AG10803 (cell line): ENCODE data around the gene CLIC5.
A peak's percentile ranks its signal among the peaks of the same experiment; 100 is the strongest.

ENCODE experiments used
- DNase-seq: peaks from one replicate; pipeline ENCODE4 v3.0.0; 2010; ENCODE audit warnings: low read depth
- H3K4me3 ChIP-seq: 2 replicates; pipeline ENCODE4 v1.5.1; 2011; ENCODE audit warnings: mild to moderate bottlenecking, low read length, control low read depth
- CTCF ChIP-seq: conservative IDR thresholded peaks from 2 replicates; pipeline ENCODE4 v1.5.1; 2011; ENCODE audit warnings: mild to moderate bottlenecking, low read length, control low read depth, inconsistent platforms

CLIC5 gene

DNA sequence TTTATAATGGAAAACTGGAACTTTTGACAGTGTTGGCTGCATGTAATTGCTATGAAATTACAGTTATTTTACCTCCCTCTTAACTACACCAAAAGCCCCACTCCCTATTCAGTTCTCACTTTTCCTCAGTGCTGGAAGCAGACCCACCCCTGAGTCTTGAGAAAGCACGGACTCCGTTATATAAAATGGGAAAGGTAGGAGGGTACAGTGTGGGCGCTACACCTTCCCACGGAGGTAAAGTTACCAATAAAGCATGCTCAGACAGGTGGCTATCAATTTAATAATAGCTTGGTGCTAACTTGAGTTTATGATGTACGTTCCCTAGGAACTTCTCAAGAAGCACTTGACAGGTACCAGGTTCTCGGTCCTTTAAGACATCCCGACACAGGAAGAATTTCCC, 59.0 kb downstream of the CLIC5 start:
- DNase-seq = no peak
- no peak overlapping the region for H3K4me3 ChIP-seq
- TF ChIP-seq CTCF = no peak

- DNase-seq = no peak
- H3K4me3 ChIP-seq = no peak overlapping the region
- TF ChIP-seq CTCF = no peak
These were observed 59.5 kb downstream of the CLIC5 start for GRCh38 chr6:45956176-45956575.

DNA sequence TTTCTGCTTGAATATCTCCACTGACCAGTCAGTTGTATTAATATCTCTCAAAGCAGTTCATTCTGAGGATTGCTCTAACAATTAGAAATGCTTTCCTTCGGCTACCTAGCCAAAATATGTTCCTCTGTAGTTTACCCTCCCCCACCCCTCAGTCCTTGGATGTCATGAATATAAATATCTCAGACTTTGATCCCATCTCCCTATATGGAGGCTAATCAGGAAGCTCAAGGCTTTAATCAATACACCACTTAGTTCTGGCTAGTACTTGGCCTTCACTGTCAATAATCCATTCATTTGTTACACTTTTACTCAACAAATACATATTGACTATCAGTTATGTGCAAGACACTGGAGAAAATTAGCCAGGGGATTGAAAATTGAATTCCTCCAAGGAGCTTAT, 60.1 kb downstream of the CLIC5 start:
- no peak for TF ChIP-seq CTCF

GRCh38 chr6:45952546-45952945, 63.1 kb downstream of the CLIC5 start:
- no peak for TF ChIP-seq CTCF
- no peak overlapping the region for H3K4me3 ChIP-seq
- no peak for DNase-seq

More for the DNA sequence above, 60.1 kb downstream of the CLIC5 start:
- H3K4me3 ChIP-seq = no peak overlapping the region
- no peak for DNase-seq

- no peak for TF ChIP-seq CTCF
These were observed 63.5 kb downstream of the CLIC5 start for GRCh38 chr6:45952168-45952529.

GRCh38 chr6:45951321-45952167, 64.1 kb downstream of the CLIC5 start:
- no peak for TF ChIP-seq CTCF
- no peak overlapping the region for H3K4me3 ChIP-seq
- DNase-seq = peak; percentile 25

More at GRCh38 chr6:45952168-45952529, 63.5 kb downstream of the CLIC5 start:
- no peak for DNase-seq
- H3K4me3 ChIP-seq = no peak overlapping the region

DNA sequence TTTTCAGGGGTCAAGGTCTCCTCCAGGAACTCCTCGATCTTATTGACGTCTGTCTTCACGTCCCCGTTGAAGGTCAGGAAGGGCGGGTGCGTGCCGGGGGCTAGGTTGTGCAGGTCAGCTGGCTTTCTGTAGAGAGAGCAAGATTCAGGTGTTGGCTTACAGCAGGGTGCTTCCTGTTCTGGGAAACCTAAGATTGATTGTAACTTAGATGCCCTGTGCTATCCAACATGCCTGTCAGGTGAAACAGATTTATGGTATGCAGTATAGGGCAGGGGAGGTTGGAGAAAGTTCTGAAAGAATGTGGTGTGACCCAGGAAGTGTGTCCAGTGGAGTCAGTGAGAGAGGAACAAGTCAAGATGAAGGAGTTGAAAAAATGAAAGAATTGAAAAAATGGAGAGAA, 66.4 kb downstream of the CLIC5 start:
- DNase-seq = no peak
- no peak overlapping the region for H3K4me3 ChIP-seq
- TF ChIP-seq CTCF = no peak
